H9 (cell line): ENCODE measurements around the gene FBN1. TPM values are rescaled to one million over a fixed set of nuclear protein-coding genes. Genes with fewer than 3 reads are reported as not detected.

ENCODE experiments used
- DNase-seq: peaks from one replicate; pipeline ENCODE4 v3.0.0-alpha.2; 2017
- H2AFZ ChIP-seq: one replicate; pipeline ENCODE4 v1.6.1; 2013; ENCODE audit warnings: mild to moderate bottlenecking, low read length, control low read depth, moderate library complexity
- H2AK5ac ChIP-seq: 2 replicates; pipeline ENCODE4 v1.6.1; 2013; ENCODE audit warnings: low read length, control low read depth, mixed read lengths; ENCODE audit not compliant: insufficient read length
- H2BK120ac ChIP-seq: one replicate; pipeline ENCODE4 v1.6.1; 2013; ENCODE audit warnings: low read depth, mild to moderate bottlenecking, low read length, control low read depth, inconsistent platforms; ENCODE audit not compliant: poor library complexity, severe bottlenecking
- H2BK12ac ChIP-seq: 2 replicates; pipeline ENCODE4 v1.6.1; 2013; ENCODE audit warnings: low read length, control low read depth, mixed read lengths, low read depth; ENCODE audit not compliant: insufficient read length
- H2BK15ac ChIP-seq: 2 replicates; pipeline ENCODE4 v1.6.1; 2013; ENCODE audit warnings: low read depth, low read length, control low read depth
- H2BK20ac ChIP-seq: one replicate; pipeline ENCODE4 v1.6.1; 2013; ENCODE audit warnings: low read depth, mild to moderate bottlenecking, low read length, control low read depth, inconsistent platforms; ENCODE audit not compliant: poor library complexity, severe bottlenecking
- H2BK5ac ChIP-seq: 2 replicates; pipeline ENCODE4 v1.6.1; 2013; ENCODE audit warnings: low read length, control low read depth, mixed read lengths; ENCODE audit not compliant: insufficient read length
- H3K14ac ChIP-seq: 2 replicates; pipeline ENCODE4 v1.6.1; 2013; ENCODE audit warnings: low read length, control low read depth; ENCODE audit not compliant: insufficient read depth
- H3K18ac ChIP-seq: 2 replicates; pipeline ENCODE4 v1.6.1; 2013; ENCODE audit warnings: low read depth, mild to moderate bottlenecking, mixed read lengths, low read length, control low read depth; ENCODE audit not compliant: insufficient read length
- H3K23ac ChIP-seq: 2 replicates; pipeline ENCODE4 v1.6.1; 2013; ENCODE audit warnings: low read length, control low read depth, mixed read lengths, low read depth; ENCODE audit not compliant: insufficient read length
- H3K23me2 ChIP-seq: 2 replicates; pipeline ENCODE4 v1.6.1; 2013; ENCODE audit warnings: low read depth, mild to moderate bottlenecking, mixed read lengths, low read length, control low read depth; ENCODE audit not compliant: insufficient read length, poor library complexity, severe bottlenecking
- H3K27ac ChIP-seq: 2 replicates; pipeline ENCODE4 v1.5.1; 2013; ENCODE audit warnings: low read length, control low read depth, mixed read lengths, low read depth; ENCODE audit not compliant: insufficient read length
- H3K27me3 ChIP-seq: 2 replicates; pipeline ENCODE4 v1.6.1; 2013; ENCODE audit warnings: low read length, control low read depth, inconsistent platforms; ENCODE audit not compliant: insufficient read depth
- H3K4ac ChIP-seq: 2 replicates; pipeline ENCODE4 v1.6.1; 2013; ENCODE audit warnings: low read depth, mild to moderate bottlenecking, control low read depth, inconsistent platforms, low read length, moderate library complexity
- H3K4me1 ChIP-seq: 2 replicates; pipeline ENCODE4 v1.6.1; 2013; ENCODE audit warnings: low read length, control low read depth, inconsistent platforms; ENCODE audit not compliant: insufficient read depth
- H3K4me2 ChIP-seq: 2 replicates; pipeline ENCODE4 v1.6.1; 2013; ENCODE audit warnings: low read length, control low read depth, mixed read lengths; ENCODE audit not compliant: insufficient read length, insufficient read depth
- H3K56ac ChIP-seq: 2 replicates; pipeline ENCODE4 v1.6.1; 2013; ENCODE audit warnings: low read depth, mild to moderate bottlenecking, mixed read lengths, low read length, control low read depth; ENCODE audit not compliant: insufficient read length
- H3K79me1 ChIP-seq: 2 replicates; pipeline ENCODE4 v1.6.1; 2013; ENCODE audit warnings: low read depth, mild to moderate bottlenecking, moderate library complexity, low read length, control low read depth, inconsistent platforms; ENCODE audit not compliant: insufficient read depth, poor library complexity, severe bottlenecking
- H3K79me2 ChIP-seq: 2 replicates; pipeline ENCODE4 v1.6.1; 2013; ENCODE audit warnings: low read length, control low read depth, inconsistent platforms; ENCODE audit not compliant: insufficient read depth
- H3K9ac ChIP-seq: 2 replicates; pipeline ENCODE4 v1.6.1; 2013; ENCODE audit warnings: low read length, control low read depth, mixed read lengths; ENCODE audit not compliant: insufficient read length; ENCODE audit errors: extremely low read depth
- H3K9me3 ChIP-seq: one replicate; pipeline ENCODE4 v1.6.1; 2013; ENCODE audit warnings: low read depth, low read length, inconsistent platforms; ENCODE audit not compliant: control insufficient read depth
- H3T11ph ChIP-seq: one replicate; pipeline ENCODE4 v1.6.1; 2013; ENCODE audit warnings: mild to moderate bottlenecking, low read length, control low read depth, inconsistent platforms
- H4K20me1 ChIP-seq: one replicate; pipeline ENCODE4 v1.6.1; 2013; ENCODE audit not compliant: control insufficient read depth, insufficient read length, insufficient read depth
- H4K5ac ChIP-seq: 2 replicates; pipeline ENCODE4 v1.6.1; 2013; ENCODE audit warnings: low read depth, mild to moderate bottlenecking, mixed read lengths, low read length, control low read depth; ENCODE audit not compliant: insufficient read length
- H4K8ac ChIP-seq: replicated peaks from 2 replicates; pipeline ENCODE4 v1.6.1; 2013; ENCODE audit warnings: low read length, control low read depth, mixed read lengths, low read depth; ENCODE audit not compliant: insufficient read length
- H4K91ac ChIP-seq: 2 replicates; pipeline ENCODE4 v1.6.1; 2013; ENCODE audit warnings: low read depth, mild to moderate bottlenecking, moderate library complexity, mixed read lengths, low read length, control low read depth; ENCODE audit not compliant: insufficient read length
- H3K27ac Mint-ChIP-seq, 3 experiments: 2 replicates in 2 of 3; 3 replicates in 1 of 3; pipeline ENCODE4 v1.8.0; 2020 to 2021; ENCODE audit warnings: mixed read lengths in 3 of 3, mild to moderate bottlenecking in 1 of 3, moderate library complexity in 1 of 3
- H3K27me3 Mint-ChIP-seq: 2 replicates; pipeline ENCODE4 v1.8.0; 2021; ENCODE audit warnings: low read depth, mild to moderate bottlenecking, moderate library complexity, mixed read lengths
- H3K36me3 Mint-ChIP-seq, 3 experiments: 2 replicates in 2 of 3; 3 replicates in 1 of 3; pipeline ENCODE4 v1.8.0; 2020 to 2021; ENCODE audit warnings: low read depth in 3 of 3, mixed read lengths in 3 of 3; ENCODE audit not compliant: insufficient read depth in 1 of 3
- H3K4me1 Mint-ChIP-seq, 2 experiments: 2 replicates each; pipeline ENCODE4 v1.8.0; 2020; ENCODE audit warnings: mixed read lengths in 2 of 2
- H3K4me3 Mint-ChIP-seq, 2 experiments: 2 replicates in 1 of 2; 3 replicates in 1 of 2; pipeline ENCODE4 v1.8.0; 2020 to 2021; ENCODE audit warnings: mild to moderate bottlenecking in 2 of 2, mixed read lengths in 2 of 2, moderate library complexity in 1 of 2
- H3K9me3 Mint-ChIP-seq, 2 experiments: 2 replicates in 1 of 2; 3 replicates in 1 of 2; pipeline ENCODE4 v1.8.0; 2020; ENCODE audit warnings: mild to moderate bottlenecking in 2 of 2, mixed read lengths in 2 of 2, moderate library complexity in 1 of 2
- WGBS: extraction: QIAGEN DNeasy Blood & Tissue Kit; methylation state at CpG from one replicate; pipeline ENCODE4 v1.1.7; 2013; ENCODE audit warnings: missing lambda C conversion rate, low lambda C conversion rate, mixed read lengths; ENCODE audit not compliant: insufficient read length; ENCODE audit errors: extremely low coverage; 5-methylcytosine and 5-hydroxymethylcytosine counted together
- total RNA-seq: library from RNA; stranded (reverse); gene quantifications from 2 replicates; pipeline ENCODE4 v1.2.1, GENCODE V29; 2021
- TF ChIP-seq, protein P1 (sequence below): fragments of 200-600 bp; sonication (generic); conservative IDR thresholded peaks from 3 replicates; pipeline ENCODE4 v1.8.0; 2021; ENCODE audit warnings: antibody characterized with exemption, mild to moderate bottlenecking

Gene FBN1
- total RNA-seq, 1 experiment from 2014 or later, result 3.6 TPM

- Histone ChIP-seq H4K8ac (no peak overlapping the region), H2AK5ac (no peak overlapping the region), H2BK5ac (no peak overlapping the region), H3K9ac (no peak overlapping the region), H2AFZ (no peak overlapping the region), H3K4me1 (no peaks in the 10 kb centered on the region), H3K27me3 (no peaks in the 10 kb centered on the region), H4K20me1 (no peaks in the 10 kb centered on the region), H3K4me2 (no peak overlapping the region), H2BK120ac (no peak overlapping the region), H4K5ac (no peak overlapping the region), H3T11ph (no peak overlapping the region), H3K18ac (no peak overlapping the region), H4K91ac (no peak overlapping the region), H2BK12ac (no peak overlapping the region), H3K79me2 (0 out of 2 replicates have a peak, but pooled peaks cover 2% of the 10 kb centered on the region), H3K23ac (no peak overlapping the region), H3K56ac (no peak overlapping the region), H3K23me2 (no peaks in the 10 kb centered on the region), H2BK15ac (no peak overlapping the region), H3K14ac (no peak overlapping the region), H2BK20ac (no peak overlapping the region), H3K79me1 (no peaks in the 10 kb centered on the region), H3K4ac (no peak overlapping the region), H3K9me3 (no peaks in the 10 kb centered on the region), H3K27ac (no peak overlapping the region)
- WGBS, result no CpG with 5 or more reads among the region's 2 CpGs
- DNase-seq, result no peak
- Mint-ChIP-seq H3K27me3 (no peaks in the 10 kb centered on the region), H3K9me3 (no peaks in the 10 kb centered on the region), H3K27ac (no peak overlapping the region), H3K4me3 (no peak overlapping the region), H3K4me1 (no peaks in the 10 kb centered on the region), H3K36me3 (no peaks in the 10 kb centered on the region)
- TF ChIP-seq, protein P1, sequence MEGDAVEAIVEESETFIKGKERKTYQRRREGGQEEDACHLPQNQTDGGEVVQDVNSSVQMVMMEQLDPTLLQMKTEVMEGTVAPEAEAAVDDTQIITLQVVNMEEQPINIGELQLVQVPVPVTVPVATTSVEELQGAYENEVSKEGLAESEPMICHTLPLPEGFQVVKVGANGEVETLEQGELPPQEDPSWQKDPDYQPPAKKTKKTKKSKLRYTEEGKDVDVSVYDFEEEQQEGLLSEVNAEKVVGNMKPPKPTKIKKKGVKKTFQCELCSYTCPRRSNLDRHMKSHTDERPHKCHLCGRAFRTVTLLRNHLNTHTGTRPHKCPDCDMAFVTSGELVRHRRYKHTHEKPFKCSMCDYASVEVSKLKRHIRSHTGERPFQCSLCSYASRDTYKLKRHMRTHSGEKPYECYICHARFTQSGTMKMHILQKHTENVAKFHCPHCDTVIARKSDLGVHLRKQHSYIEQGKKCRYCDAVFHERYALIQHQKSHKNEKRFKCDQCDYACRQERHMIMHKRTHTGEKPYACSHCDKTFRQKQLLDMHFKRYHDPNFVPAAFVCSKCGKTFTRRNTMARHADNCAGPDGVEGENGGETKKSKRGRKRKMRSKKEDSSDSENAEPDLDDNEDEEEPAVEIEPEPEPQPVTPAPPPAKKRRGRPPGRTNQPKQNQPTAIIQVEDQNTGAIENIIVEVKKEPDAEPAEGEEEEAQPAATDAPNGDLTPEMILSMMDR, result no peak
These were observed 111.5 kb downstream of the FBN1 start for GRCh38 chr15:48533982-48534381.
